GM12875 (cell line): ENCODE measurements around the gene ROR1.

ENCODE experiments used
- H3K4me3 ChIP-seq: one replicate; pipeline ENCODE4 v1.5.1; 2011; ENCODE audit warnings: low read depth, low read length, control low read depth
- CTCF ChIP-seq: IDR thresholded peaks from 2 replicates; pipeline ENCODE4 v1.5.1; 2011; ENCODE audit warnings: low read depth, mild to moderate bottlenecking, control low read depth, inconsistent platforms, low read length, moderate library complexity, borderline replicate concordance; ENCODE audit not compliant: insufficient read depth

ROR1 gene

GRCh38 chr1:63792152-63792551 is 18.3 kb downstream of the ROR1 start:
- H3K4me3 ChIP-seq, result no peak overlapping the region
- no peak for TF ChIP-seq CTCF

DNA sequence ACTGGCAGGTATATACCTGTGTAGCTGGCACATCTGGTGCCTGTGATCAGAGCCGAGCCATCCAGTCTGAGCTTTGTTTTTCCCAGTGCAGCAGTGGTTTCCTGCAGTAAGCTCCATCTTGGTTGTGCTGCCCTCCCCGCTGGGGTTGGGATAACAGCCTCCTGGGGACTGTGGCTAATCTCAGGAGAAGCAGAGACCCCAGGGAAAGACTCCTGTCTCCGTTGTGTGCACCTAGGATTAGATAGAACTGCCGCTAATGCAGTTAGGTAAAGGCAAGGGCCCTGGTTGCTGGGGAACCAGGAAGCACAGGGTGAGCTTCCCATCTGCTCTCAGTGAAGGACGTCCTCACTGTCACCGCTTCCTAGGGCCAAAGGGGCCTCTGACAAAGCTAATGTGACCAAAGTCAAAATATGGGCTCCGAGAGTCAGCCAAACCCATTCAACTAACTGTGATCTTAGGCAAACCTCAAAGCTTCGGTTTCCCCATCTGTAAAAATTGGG is 20.0 kb downstream of the ROR1 start:
- no peak for TF ChIP-seq CTCF
- H3K4me3 ChIP-seq, result no peak overlapping the region

DNA sequence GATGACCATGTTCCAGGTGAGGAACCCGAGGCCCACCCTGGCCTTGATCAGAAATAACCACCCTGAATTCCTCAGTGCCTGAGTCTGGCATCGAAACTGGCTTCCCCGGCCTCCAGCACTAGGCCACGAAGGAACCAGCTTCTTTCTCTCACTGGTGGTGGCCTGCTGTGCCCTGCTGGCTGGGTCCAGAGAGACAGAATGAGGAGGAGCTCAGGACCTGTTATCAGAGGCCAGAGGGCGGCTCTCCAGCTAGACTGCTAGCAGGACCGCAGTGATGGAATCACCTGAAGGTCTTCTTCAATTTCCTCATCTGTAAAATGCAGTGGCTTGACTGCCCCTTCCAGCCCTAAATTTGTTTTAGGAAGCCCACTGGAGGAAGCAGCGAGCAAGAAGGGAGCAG is 20.5 kb downstream of the ROR1 start:
- H3K4me3 ChIP-seq, result no peak overlapping the region
- no peak for TF ChIP-seq CTCF

DNA sequence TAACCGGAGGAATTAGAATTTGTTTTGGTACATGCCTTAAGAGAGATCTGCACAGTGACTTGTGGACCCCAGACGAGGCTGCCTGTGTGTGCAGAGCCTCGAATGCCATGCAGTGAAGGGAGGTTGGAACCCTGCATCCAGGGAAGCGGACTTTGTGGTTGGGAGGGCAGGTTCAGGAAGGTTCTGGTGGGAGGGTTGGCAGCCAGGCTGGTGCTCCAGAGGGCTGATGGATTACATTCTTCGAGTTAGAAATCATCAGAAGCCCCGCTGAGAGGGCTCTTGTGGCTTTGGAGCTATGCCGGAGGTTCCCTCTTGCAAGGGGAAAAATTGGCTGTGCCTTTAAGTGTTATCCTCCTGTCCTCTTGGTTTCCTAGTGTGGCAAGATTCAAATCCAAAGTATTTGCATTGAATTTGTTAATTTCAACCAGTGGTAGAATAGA is 21.1 kb downstream of the ROR1 start:
- no peak overlapping the region for H3K4me3 ChIP-seq
- TF ChIP-seq CTCF, result no peak

DNA sequence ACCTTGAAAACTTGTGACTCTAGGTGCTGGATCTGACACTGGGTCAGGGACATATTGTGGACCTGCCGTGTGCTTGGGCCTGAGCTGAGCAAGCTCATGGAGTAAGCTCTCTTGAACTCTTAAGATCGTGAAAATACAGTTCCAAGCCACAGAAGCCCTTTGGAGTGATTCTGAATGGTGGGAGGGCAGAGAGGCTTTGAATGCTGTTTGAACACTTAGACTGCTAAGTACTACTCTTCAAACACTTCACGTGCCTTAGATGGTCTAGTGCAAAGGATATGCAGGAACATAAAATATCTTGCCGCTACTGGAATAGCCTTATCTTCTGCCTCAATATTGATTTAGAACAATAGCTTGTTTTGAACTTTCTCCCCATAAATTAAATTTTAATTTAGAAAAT is 21.6 kb downstream of the ROR1 start:
- no peak overlapping the region for H3K4me3 ChIP-seq
- TF ChIP-seq CTCF, result no peak

- TF ChIP-seq CTCF, result no peak
- H3K4me3 ChIP-seq, result no peak overlapping the region
Observed at GRCh38 chr1:63797056-63797726, 23.4 kb downstream of the ROR1 start.

GRCh38 chr1:63798284-63798683 is 24.5 kb downstream of the ROR1 start:
- H3K4me3 ChIP-seq, result no peak overlapping the region
- no peak for TF ChIP-seq CTCF
